Neural cell (in vitro differentiated cells): ENCODE data around the gene UBASH3A. TPM values are rescaled to one million over a fixed set of nuclear protein-coding genes. Genes with fewer than 3 reads are reported as not detected.

Experiments used
- H2AFZ ChIP-seq: fragments of 200-600, 300-800 bp; sonication (generic), shearing (Covaris generic); 2 replicates; pipeline ENCODE4 v1.6.0; 2014; ENCODE audit warnings: low read depth, mild to moderate bottlenecking, antibody characterized with exemption, low read length, moderate library complexity
- H3F3A ChIP-seq: fragments of 200-600 bp; shearing (Covaris generic); 2 replicates; pipeline ENCODE4 v1.6.1; 2016; ENCODE audit warnings: mild to moderate bottlenecking, moderate library complexity, mixed read lengths, antibody characterized with exemption, low read length; ENCODE audit not compliant: insufficient read depth, poor library complexity, severe bottlenecking
- H3K27ac ChIP-seq: fragments of 200-600, 300-800 bp; sonication (generic), shearing (Covaris generic); 2 replicates; pipeline ENCODE4 v1.5.1; 2014; ENCODE audit warnings: mild to moderate bottlenecking, low read length, moderate library complexity
- H3K27me3 ChIP-seq: fragments of 300-800, 200-600 bp; sonication (generic), shearing (Covaris generic); 2 replicates; pipeline ENCODE4 v1.6.0; 2014; ENCODE audit warnings: mild to moderate bottlenecking, low read depth, low read length, moderate library complexity; ENCODE audit not compliant: insufficient read depth
- H3K36me3 ChIP-seq: fragments of 300-800, 200-600 bp; sonication (generic), shearing (Covaris generic); 2 replicates; pipeline ENCODE4 v1.5.1; 2014; ENCODE audit warnings: mild to moderate bottlenecking, antibody characterized with exemption, low read length, moderate library complexity; ENCODE audit not compliant: insufficient read depth
- H3K4me2 ChIP-seq: fragments of 300-800, 200-600 bp; sonication (generic), shearing (Covaris generic); 2 replicates; pipeline ENCODE4 v1.6.0; 2014; ENCODE audit warnings: mild to moderate bottlenecking, low read length
- H3K4me3 ChIP-seq: fragments of 300-800, 200-600 bp; sonication (generic), shearing (Covaris generic); 2 replicates; pipeline ENCODE4 v1.5.1; 2014; ENCODE audit warnings: mild to moderate bottlenecking, low read length, moderate library complexity
- H3K79me2 ChIP-seq: fragments of 200-600 bp; shearing (Covaris generic); replicated peaks from 2 replicates; pipeline ENCODE4 v1.6.0; 2014; ENCODE audit warnings: mild to moderate bottlenecking, low read length, moderate library complexity; ENCODE audit not compliant: insufficient read depth
- H3K9ac ChIP-seq: fragments of 300-800, 200-600 bp; sonication (generic), shearing (Covaris generic); 2 replicates; pipeline ENCODE4 v1.6.1; 2016; ENCODE audit warnings: mild to moderate bottlenecking, low read length, mixed read lengths
- H3K9me2 ChIP-seq: fragments of 200-600 bp; shearing (Covaris generic); 2 replicates; pipeline ENCODE4 v1.6.1; 2016; ENCODE audit warnings: mild to moderate bottlenecking, low read length, mixed read lengths; ENCODE audit not compliant: insufficient read depth
- H3K9me3 ChIP-seq: fragments of 200-600, 300-800 bp; sonication (generic), shearing (Covaris generic); 2 replicates; pipeline ENCODE4 v1.6.1; 2016; ENCODE audit warnings: mild to moderate bottlenecking, mixed run types, low read length, moderate library complexity, mixed read lengths
- H4K20me1 ChIP-seq: fragments of 200-600 bp; shearing (Covaris generic); 2 replicates; pipeline ENCODE4 v1.6.1; 2016; ENCODE audit warnings: mild to moderate bottlenecking, mixed run types; ENCODE audit not compliant: insufficient read depth
- EP300 ChIP-seq: fragments of 450-650 bp; conservative IDR thresholded peaks from 2 replicates; pipeline ENCODE4 v1.6.1; 2014; ENCODE audit warnings: antibody characterized with exemption, mild to moderate bottlenecking, moderate library complexity; ENCODE audit not compliant: poor library complexity, severe bottlenecking
- EZH2 ChIP-seq: fragments of 200-600, 300-800 bp; shearing (Covaris generic), sonication (generic); IDR thresholded peaks from 2 replicates; pipeline ENCODE4 v1.6.1; 2014; ENCODE audit warnings: antibody characterized with exemption, low read length, borderline replicate concordance, mild to moderate bottlenecking; ENCODE audit not compliant: insufficient read depth, poor library complexity, severe bottlenecking
- MXI1 ChIP-seq: fragments of 450-650 bp; conservative IDR thresholded peaks from 2 replicates; pipeline ENCODE4 v1.6.1; 2014; ENCODE audit warnings: antibody characterized with exemption, mild to moderate bottlenecking; ENCODE audit not compliant: poor library complexity, severe bottlenecking
- POLR2AphosphoS5 ChIP-seq: IDR thresholded peaks from 2 replicates; pipeline ENCODE4 v1.6.1; 2012
- RAD21 ChIP-seq: fragments of 450-650 bp; conservative IDR thresholded peaks from 2 replicates; pipeline ENCODE4 v1.6.1; 2014; ENCODE audit warnings: antibody characterized with exemption, mild to moderate bottlenecking, moderate library complexity
- SMC3 ChIP-seq: fragments of 450-650 bp; conservative IDR thresholded peaks from 2 replicates; pipeline ENCODE4 v1.6.1; 2014; ENCODE audit warnings: antibody characterized with exemption, mild to moderate bottlenecking, moderate library complexity; ENCODE audit not compliant: poor library complexity
- TAF1 ChIP-seq: IDR thresholded peaks from 2 replicates; pipeline ENCODE4 v1.6.1; 2012; ENCODE audit warnings: low read depth
- polyA plus RNA-seq: library from polyadenylated mRNA; depleted of rRNA; stranded (reverse); fragments of >200 nt; gene quantifications from 2 replicates; pipeline ENCODE4 v1.2.3, GENCODE V29; 2014
- TF ChIP-seq, protein P1 (sequence below): fragments of 450-650 bp; IDR thresholded peaks from 2 replicates; pipeline ENCODE4 v1.5.1; 2014; ENCODE audit warnings: antibody characterized with exemption, mild to moderate bottlenecking, moderate library complexity; ENCODE audit not compliant: poor library complexity, severe bottlenecking
- TF ChIP-seq, protein P2 (sequence below): IDR thresholded peaks from 2 replicates; pipeline ENCODE4 v1.6.1; 2012; ENCODE audit warnings: borderline replicate concordance

The UBASH3A gene
- polyA plus RNA-seq, 1 donor from 2014 or later: not detected

DNA sequence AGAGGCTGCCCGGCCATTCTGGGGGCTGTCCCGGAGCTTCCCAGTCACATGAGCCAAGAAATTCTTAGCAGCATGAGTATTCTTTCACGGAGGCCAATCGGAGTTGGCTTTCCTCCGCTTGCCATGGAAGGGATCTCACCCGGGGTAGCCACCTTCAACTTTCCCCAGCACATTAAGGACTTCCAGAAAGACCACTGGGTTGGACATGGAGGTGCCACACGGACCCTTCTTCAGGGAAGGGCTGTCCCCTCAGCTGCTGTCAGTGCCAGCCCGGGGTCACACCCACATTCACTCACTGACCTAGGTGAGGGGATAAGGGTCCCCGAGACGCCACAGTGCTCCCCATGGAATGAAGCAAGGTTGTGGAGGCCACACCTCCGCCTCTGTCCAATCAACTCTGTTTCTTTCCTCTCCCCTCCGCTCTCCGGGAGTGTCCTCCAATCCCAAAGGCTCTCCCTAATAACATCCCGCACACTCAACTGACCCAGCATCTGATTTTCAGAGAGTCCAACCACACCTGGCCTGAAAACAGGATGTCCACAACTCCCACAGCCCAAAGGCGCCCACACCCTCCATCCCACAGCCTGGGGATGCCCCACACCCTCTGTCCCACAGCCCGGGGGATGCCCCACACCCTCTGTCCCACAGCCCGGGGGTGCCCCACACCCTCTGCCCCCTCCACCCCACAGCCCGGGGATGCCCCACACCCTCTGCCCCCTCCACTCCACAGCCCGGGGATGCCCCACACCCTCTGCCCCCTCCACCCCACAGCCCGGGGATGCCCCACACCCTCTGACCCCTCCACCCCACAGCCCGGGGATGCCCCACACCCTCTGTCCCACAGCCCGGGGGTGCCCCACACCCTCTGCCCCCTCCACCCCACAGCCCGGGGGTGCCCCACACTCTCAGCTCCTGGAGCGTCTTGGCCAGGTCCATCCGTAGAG is 73.0 kb downstream of the UBASH3A start:
- Histone ChIP-seq H3K4me2 (no peak overlapping the region), H3K9me3 (no peaks in the 10 kb centered on the region), H3K36me3 (no peaks in the 10 kb centered on the region), H3F3A (no peaks in the 10 kb centered on the region), H3K9ac (no peak overlapping the region), H4K20me1 (no peaks in the 10 kb centered on the region), H3K79me2 (no peaks in the 10 kb centered on the region), H3K4me3 (no peak overlapping the region), H2AFZ (no peak overlapping the region), H3K27me3 (no peaks in the 10 kb centered on the region), H3K27ac (no peak overlapping the region), H3K9me2 (no peaks in the 10 kb centered on the region)
- no peak for TF ChIP-seq RAD21

DNA sequence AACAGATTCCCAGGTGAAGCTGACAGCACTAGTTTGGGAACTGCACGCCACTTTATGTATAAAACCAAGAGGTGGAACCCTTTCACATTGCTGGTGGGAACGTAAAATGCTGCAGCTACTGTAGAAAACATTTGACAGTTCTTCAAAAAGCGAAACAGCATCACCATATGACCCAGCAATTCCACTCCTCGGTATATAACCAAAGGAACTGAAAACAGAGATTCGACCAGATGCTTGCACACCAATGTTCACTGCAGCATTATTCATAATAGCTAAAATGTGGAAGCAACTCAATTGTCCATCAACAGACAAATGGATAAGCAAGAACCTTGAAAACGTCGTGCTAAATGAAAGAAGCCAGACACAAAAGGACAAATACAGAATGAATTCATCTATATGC is 74.8 kb downstream of the UBASH3A start:
- H3K9ac ChIP-seq: no peak overlapping the region
- H3K36me3 ChIP-seq: no peaks in the 10 kb centered on the region
- H3K9me3 ChIP-seq: no peaks in the 10 kb centered on the region
- no peaks in the 10 kb centered on the region for H4K20me1 ChIP-seq
- TF ChIP-seq, protein P1, sequence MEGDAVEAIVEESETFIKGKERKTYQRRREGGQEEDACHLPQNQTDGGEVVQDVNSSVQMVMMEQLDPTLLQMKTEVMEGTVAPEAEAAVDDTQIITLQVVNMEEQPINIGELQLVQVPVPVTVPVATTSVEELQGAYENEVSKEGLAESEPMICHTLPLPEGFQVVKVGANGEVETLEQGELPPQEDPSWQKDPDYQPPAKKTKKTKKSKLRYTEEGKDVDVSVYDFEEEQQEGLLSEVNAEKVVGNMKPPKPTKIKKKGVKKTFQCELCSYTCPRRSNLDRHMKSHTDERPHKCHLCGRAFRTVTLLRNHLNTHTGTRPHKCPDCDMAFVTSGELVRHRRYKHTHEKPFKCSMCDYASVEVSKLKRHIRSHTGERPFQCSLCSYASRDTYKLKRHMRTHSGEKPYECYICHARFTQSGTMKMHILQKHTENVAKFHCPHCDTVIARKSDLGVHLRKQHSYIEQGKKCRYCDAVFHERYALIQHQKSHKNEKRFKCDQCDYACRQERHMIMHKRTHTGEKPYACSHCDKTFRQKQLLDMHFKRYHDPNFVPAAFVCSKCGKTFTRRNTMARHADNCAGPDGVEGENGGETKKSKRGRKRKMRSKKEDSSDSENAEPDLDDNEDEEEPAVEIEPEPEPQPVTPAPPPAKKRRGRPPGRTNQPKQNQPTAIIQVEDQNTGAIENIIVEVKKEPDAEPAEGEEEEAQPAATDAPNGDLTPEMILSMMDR: no peak
- TF ChIP-seq POLR2AphosphoS5 (no peak), TAF1 (no peak), RAD21 (no peak), MXI1 (no peak), EP300 (no peak)
- TF ChIP-seq, protein P2, sequence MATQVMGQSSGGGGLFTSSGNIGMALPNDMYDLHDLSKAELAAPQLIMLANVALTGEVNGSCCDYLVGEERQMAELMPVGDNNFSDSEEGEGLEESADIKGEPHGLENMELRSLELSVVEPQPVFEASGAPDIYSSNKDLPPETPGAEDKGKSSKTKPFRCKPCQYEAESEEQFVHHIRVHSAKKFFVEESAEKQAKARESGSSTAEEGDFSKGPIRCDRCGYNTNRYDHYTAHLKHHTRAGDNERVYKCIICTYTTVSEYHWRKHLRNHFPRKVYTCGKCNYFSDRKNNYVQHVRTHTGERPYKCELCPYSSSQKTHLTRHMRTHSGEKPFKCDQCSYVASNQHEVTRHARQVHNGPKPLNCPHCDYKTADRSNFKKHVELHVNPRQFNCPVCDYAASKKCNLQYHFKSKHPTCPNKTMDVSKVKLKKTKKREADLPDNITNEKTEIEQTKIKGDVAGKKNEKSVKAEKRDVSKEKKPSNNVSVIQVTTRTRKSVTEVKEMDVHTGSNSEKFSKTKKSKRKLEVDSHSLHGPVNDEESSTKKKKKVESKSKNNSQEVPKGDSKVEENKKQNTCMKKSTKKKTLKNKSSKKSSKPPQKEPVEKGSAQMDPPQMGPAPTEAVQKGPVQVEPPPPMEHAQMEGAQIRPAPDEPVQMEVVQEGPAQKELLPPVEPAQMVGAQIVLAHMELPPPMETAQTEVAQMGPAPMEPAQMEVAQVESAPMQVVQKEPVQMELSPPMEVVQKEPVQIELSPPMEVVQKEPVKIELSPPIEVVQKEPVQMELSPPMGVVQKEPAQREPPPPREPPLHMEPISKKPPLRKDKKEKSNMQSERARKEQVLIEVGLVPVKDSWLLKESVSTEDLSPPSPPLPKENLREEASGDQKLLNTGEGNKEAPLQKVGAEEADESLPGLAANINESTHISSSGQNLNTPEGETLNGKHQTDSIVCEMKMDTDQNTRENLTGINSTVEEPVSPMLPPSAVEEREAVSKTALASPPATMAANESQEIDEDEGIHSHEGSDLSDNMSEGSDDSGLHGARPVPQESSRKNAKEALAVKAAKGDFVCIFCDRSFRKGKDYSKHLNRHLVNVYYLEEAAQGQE: no peak
- no peaks in the 10 kb centered on the region for H3K79me2 ChIP-seq
- H3K27ac ChIP-seq: no peak overlapping the region
- no peaks in the 10 kb centered on the region for H3K9me2 ChIP-seq
- H3K27me3 ChIP-seq: no peaks in the 10 kb centered on the region
- no peaks in the 10 kb centered on the region for H3F3A ChIP-seq
- no peak overlapping the region for H2AFZ ChIP-seq
- H3K4me2 ChIP-seq: no peak overlapping the region
- H3K4me3 ChIP-seq: no peak overlapping the region

DNA sequence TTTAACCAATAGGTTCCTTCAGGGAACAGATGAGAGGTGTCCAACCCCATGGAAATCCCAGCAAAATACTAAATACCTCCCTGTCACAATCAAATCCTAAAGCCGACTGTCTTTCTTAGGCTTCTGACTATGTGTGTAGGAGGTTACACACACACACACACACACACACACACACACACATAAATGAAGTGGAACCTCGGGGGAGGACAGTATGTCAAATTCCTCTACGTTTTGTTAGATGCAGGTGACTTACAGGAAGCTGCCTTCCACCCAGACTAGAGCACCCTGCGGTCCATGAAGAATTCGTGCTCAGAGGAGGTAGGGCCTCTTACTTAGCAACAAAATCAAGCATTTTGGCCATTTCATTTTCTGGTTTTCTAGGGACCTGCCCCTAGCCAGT is 75.9 kb downstream of the UBASH3A start:
- Histone ChIP-seq H3K27ac (no peak overlapping the region), H3K9me3 (no peaks in the 10 kb centered on the region)

More for the DNA sequence above, 75.9 kb downstream of the UBASH3A start:
- Histone ChIP-seq H3K4me3 (no peak overlapping the region), H3K36me3 (no peaks in the 10 kb centered on the region), H3K4me2 (no peak overlapping the region), H3K9me2 (no peaks in the 10 kb centered on the region), H3K9ac (no peak overlapping the region), H3K27me3 (no peaks in the 10 kb centered on the region), H4K20me1 (no peaks in the 10 kb centered on the region), H2AFZ (no peak overlapping the region), H3F3A (no peaks in the 10 kb centered on the region), H3K79me2 (no peaks in the 10 kb centered on the region)
- TF ChIP-seq RAD21: no peak
- TF ChIP-seq TAF1: no peak
- TF ChIP-seq, protein P2: no peak
- no peak for TF ChIP-seq EZH2
- no peak for TF ChIP-seq SMC3
- TF ChIP-seq POLR2AphosphoS5: no peak
- no peak for TF ChIP-seq EP300
- TF ChIP-seq, protein P1: no peak
- TF ChIP-seq MXI1: no peak
